Hepatocyte (in vitro differentiated cells): ENCODE measurements around the gene RAB22A. TPM values are rescaled to one million over a fixed set of nuclear protein-coding genes. Genes with fewer than 3 reads are reported as not detected.

Source experiments
- DNase-seq: peaks from one replicate; pipeline ENCODE4 v3.0.0-alpha.2; 2016; ENCODE audit warnings: low spot score
- H2AFZ ChIP-seq: fragments of 200-600 bp; sonication (generic); 2 replicates; pipeline ENCODE4 v1.6.0; 2016; ENCODE audit warnings: antibody characterized with exemption, mild to moderate bottlenecking
- H3K27ac ChIP-seq: fragments of 200-600 bp; sonication (generic); 2 replicates; pipeline ENCODE4 v1.5.1; 2016; ENCODE audit warnings: mild to moderate bottlenecking
- H3K27me3 ChIP-seq: fragments of 200-600 bp; sonication (generic); 2 replicates; pipeline ENCODE4 v1.6.1; 2016
- H3K36me3 ChIP-seq: fragments of 200-600 bp; sonication (generic); replicated peaks from 2 replicates; pipeline ENCODE4 v1.5.1; 2016; ENCODE audit warnings: low read depth; ENCODE audit not compliant: insufficient read depth
- H3K4me1 ChIP-seq: fragments of 200-600 bp; sonication (generic); 2 replicates; pipeline ENCODE4 v1.5.1; 2016; ENCODE audit warnings: mild to moderate bottlenecking, moderate library complexity; ENCODE audit not compliant: insufficient read depth
- H3K4me2 ChIP-seq: fragments of 200-600 bp; sonication (generic); 2 replicates; pipeline ENCODE4 v1.6.0; 2016
- H3K4me3 ChIP-seq: fragments of 200-600 bp; sonication (generic); 2 replicates; pipeline ENCODE4 v1.5.1; 2016; ENCODE audit warnings: mild to moderate bottlenecking
- H3K79me2 ChIP-seq: fragments of 200-600 bp; sonication (generic); 2 replicates; pipeline ENCODE4 v1.6.0; 2017; ENCODE audit warnings: mild to moderate bottlenecking
- H3K9me2 ChIP-seq: fragments of 200-600 bp; sonication (generic); replicated peaks from 2 replicates; pipeline ENCODE4 v1.6.0; 2017; ENCODE audit warnings: mild to moderate bottlenecking; ENCODE audit not compliant: insufficient read depth
- H3K9me3 ChIP-seq: fragments of 200-600 bp; sonication (generic); 2 replicates; pipeline ENCODE4 v1.5.1; 2016; ENCODE audit warnings: low read depth, mild to moderate bottlenecking
- H4K20me1 ChIP-seq: fragments of 200-600 bp; sonication (generic); 2 replicates; pipeline ENCODE4 v1.6.0; 2016; ENCODE audit warnings: mild to moderate bottlenecking; ENCODE audit not compliant: insufficient read depth, poor library complexity, severe bottlenecking
- EZH2 ChIP-seq: fragments of 200-600 bp; sonication (generic); IDR thresholded peaks from 2 replicates; pipeline ENCODE4 v1.6.1; 2016; ENCODE audit warnings: antibody characterized with exemption, mild to moderate bottlenecking, borderline replicate concordance
- EZH2phosphoT487 ChIP-seq: fragments of 200-600 bp; sonication (generic); IDR thresholded peaks from one replicate; pipeline ENCODE4 v1.6.1; 2018; ENCODE audit warnings: antibody characterized with exemption, mild to moderate bottlenecking, low read depth, moderate library complexity; ENCODE audit not compliant: unreplicated experiment, severe bottlenecking
- WGBS: methylation state at CpG from one replicate; pipeline ENCODE4 v1.1.6; 2016; ENCODE audit warnings: low lambda C conversion rate; ENCODE audit errors: missing lambda C conversion rate; 5-methylcytosine and 5-hydroxymethylcytosine counted together
- polyA plus RNA-seq: library from polyadenylated mRNA; unstranded; fragments of >200 nt; fragmentation: Nextera tagmentation; extraction: Ambion mirVana; gene quantifications from 2 replicates; pipeline ENCODE4 v1.2.1, GENCODE V29; 2016
- total RNA-seq: library from RNA; depleted of rRNA; stranded (reverse); fragments of >200 nt; gene quantifications from 2 replicates; pipeline ENCODE4 v1.2.3, GENCODE V29; 2014
- TF ChIP-seq, protein P1 (sequence below): fragments of 200-600 bp; sonication (generic); IDR thresholded peaks from 2 replicates; pipeline ENCODE4 v1.5.1; 2016; ENCODE audit warnings: antibody characterized with exemption, mild to moderate bottlenecking; ENCODE audit not compliant: poor library complexity

Gene RAB22A
- total and polyA plus RNA-seq, 2 experiments from 2014 or later = 18.4 to 26.9 TPM

DNA sequence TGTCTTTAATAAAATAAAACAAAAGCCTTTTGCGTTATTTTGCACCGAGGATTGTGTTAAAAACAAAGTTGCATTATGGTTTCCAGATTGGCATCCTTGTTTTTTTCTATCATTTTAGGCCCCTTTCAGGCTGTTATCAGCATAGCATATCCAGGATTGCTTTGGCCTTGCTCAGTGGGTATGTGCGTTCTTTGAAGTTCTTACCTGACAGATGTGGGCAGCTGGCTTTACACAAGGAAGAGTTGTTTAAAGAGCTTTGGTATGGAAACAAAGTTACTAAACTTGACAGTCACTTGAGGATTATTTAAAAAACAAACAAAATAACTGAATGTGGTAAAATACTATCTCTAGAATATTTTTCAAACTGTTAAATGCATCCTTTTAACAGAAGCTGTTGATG lies 86.1 kb downstream of the RAB22A start:
- DNase-seq = no peak
- Histone ChIP-seq H3K4me1 (peaks cover 3% of the 10 kb centered on the region), H4K20me1 (peaks cover 84% of the 10 kb centered on the region), H3K9me3 (no peaks in the 10 kb centered on the region), H3K4me3 (no peak overlapping the region), H3K79me2 (peaks cover 100% of the 10 kb centered on the region), H3K27ac (no peak overlapping the region), H3K27me3 (no peaks in the 10 kb centered on the region), H3K4me2 (no peak overlapping the region), H3K9me2 (no peaks in the 10 kb centered on the region), H2AFZ (no peak overlapping the region), H3K36me3 (no peaks in the 10 kb centered on the region)
- TF ChIP-seq, protein P1, sequence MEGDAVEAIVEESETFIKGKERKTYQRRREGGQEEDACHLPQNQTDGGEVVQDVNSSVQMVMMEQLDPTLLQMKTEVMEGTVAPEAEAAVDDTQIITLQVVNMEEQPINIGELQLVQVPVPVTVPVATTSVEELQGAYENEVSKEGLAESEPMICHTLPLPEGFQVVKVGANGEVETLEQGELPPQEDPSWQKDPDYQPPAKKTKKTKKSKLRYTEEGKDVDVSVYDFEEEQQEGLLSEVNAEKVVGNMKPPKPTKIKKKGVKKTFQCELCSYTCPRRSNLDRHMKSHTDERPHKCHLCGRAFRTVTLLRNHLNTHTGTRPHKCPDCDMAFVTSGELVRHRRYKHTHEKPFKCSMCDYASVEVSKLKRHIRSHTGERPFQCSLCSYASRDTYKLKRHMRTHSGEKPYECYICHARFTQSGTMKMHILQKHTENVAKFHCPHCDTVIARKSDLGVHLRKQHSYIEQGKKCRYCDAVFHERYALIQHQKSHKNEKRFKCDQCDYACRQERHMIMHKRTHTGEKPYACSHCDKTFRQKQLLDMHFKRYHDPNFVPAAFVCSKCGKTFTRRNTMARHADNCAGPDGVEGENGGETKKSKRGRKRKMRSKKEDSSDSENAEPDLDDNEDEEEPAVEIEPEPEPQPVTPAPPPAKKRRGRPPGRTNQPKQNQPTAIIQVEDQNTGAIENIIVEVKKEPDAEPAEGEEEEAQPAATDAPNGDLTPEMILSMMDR = no peak
- no peak for TF ChIP-seq EZH2phosphoT487
- no peak for TF ChIP-seq EZH2
- 88% methylated on average over 3 of the region's 3 CpGs for WGBS

DNA sequence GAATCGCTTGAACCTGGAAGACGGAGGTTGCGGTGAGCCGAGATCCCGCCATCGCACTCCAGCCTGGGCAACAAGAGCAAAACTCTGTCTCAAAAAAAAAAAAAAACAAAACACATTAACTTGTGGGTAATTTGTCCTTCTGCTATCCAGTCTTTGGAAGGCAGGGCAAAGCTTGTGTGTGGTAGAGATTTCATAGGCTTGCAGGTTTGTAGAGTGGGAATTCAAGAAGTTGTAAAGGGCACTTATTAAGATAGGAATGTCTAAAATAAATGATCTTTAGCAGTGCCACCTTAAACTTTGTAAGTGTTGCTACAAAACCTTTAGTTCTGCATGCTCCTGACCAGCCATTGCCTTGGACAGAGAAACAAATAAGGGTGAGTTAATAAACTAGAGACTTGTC lies 87.9 kb downstream of the RAB22A start:
- TF ChIP-seq, protein P1 = no peak
- TF ChIP-seq EZH2 (no peak), EZH2phosphoT487 (no peak)
- Histone ChIP-seq H3K79me2 (peaks cover 100% of the 10 kb centered on the region), H3K36me3 (no peaks in the 10 kb centered on the region)

DNA sequence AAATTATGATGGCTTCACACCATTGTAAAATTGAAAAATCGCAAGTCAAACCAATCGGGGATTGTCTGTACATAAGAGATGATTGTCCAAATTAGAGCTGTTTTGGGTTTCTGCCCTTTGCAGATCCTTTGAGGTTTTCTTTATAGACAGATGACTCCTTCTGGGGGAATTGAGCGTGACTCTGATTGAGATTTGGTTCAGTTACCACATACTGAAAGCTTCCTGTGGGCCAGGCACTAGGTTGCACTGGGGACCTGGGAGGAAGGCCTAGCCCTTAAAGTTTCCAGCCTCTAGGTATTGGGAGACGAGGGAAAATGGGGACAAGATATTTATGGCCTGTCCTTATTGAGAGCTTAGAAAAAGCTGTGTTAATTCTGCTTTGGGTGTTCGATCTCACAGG lies 88.7 kb downstream of the RAB22A start:
- DNase-seq = no peak
- Histone ChIP-seq H3K27me3 (no peaks in the 10 kb centered on the region), H3K79me2 (peaks cover 100% of the 10 kb centered on the region), H3K4me1 (no peaks in the 10 kb centered on the region), H4K20me1 (peaks cover 86% of the 10 kb centered on the region), H3K9me3 (no peaks in the 10 kb centered on the region), H3K4me3 (no peak overlapping the region), H3K36me3 (no peaks in the 10 kb centered on the region), H3K27ac (no peak overlapping the region), H2AFZ (no peak overlapping the region), H3K4me2 (no peak overlapping the region), H3K9me2 (no peaks in the 10 kb centered on the region)
- TF ChIP-seq EZH2 = no peak
- TF ChIP-seq, protein P1 = no peak
- TF ChIP-seq EZH2phosphoT487 = no peak
- WGBS = 80% methylated on average over 5 of the region's 5 CpGs

More for the DNA sequence above, 87.9 kb downstream of the RAB22A start:
- H3K4me3 ChIP-seq = no peak overlapping the region
- no peaks in the 10 kb centered on the region for H3K27me3 ChIP-seq
- no peaks in the 10 kb centered on the region for H3K9me2 ChIP-seq
- 90% methylated on average over 6 of the region's 6 CpGs for WGBS
- no peaks in the 10 kb centered on the region for H3K9me3 ChIP-seq
- H3K4me2 ChIP-seq = no peak overlapping the region
- DNase-seq = no peak
- peaks cover 83% of the 10 kb centered on the region for H4K20me1 ChIP-seq
- H3K4me1 ChIP-seq = no peaks in the 10 kb centered on the region
- no peak overlapping the region for H3K27ac ChIP-seq
- no peak overlapping the region for H2AFZ ChIP-seq

DNA sequence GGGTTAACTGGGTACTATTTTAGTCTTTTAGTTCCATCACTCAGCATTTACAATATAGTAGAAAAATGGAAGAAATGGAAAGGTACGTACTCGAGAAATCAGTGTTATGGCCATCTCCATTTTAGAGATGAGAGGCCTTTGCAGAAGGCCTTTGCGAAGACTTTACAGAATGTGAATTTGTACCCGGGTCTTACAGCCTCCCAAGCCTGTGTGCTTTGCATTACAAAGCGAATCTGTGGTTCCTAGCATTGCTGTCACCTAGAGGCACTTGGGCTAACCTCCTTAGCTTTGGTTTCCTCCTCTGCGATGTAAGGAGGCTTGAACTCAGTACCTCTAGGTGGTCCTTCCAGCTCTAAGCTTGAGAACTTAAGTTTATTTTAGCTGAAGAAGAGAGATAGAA lies 90.4 kb downstream of the RAB22A start:
- WGBS = 92% methylated on average over 6 of the region's 6 CpGs
- no peaks in the 10 kb centered on the region for H3K4me1 ChIP-seq
- H3K79me2 ChIP-seq = peaks cover 100% of the 10 kb centered on the region

More for the DNA sequence above, 90.4 kb downstream of the RAB22A start:
- no peaks in the 10 kb centered on the region for H3K9me3 ChIP-seq
- no peaks in the 10 kb centered on the region for H3K27me3 ChIP-seq
- TF ChIP-seq, protein P1 = no peak
- TF ChIP-seq EZH2 = no peak
- no peak for TF ChIP-seq EZH2phosphoT487
- no peaks in the 10 kb centered on the region for H3K36me3 ChIP-seq
- peaks cover 90% of the 10 kb centered on the region for H4K20me1 ChIP-seq
- H3K4me2 ChIP-seq = no peak overlapping the region
- H3K4me3 ChIP-seq = no peak overlapping the region
- H2AFZ ChIP-seq = no peak overlapping the region
- DNase-seq = no peak
- H3K9me2 ChIP-seq = no peaks in the 10 kb centered on the region
- H3K27ac ChIP-seq = no peak overlapping the region
